Progenitor cell of endocrine pancreas (in vitro differentiated cells): ENCODE results near the gene ARL16. TPM values are rescaled to one million over a fixed set of nuclear protein-coding genes. Genes with fewer than 3 reads are reported as not detected.

Source experiments
- DNase-seq: peaks from one replicate; pipeline ENCODE4 v3.0.0; 2021; ENCODE audit warnings: low spot score; ENCODE audit not compliant: unreplicated experiment
- H3K27ac Mint-ChIP-seq: 2 replicates; pipeline ENCODE4 v1.8.0; 2021; ENCODE audit warnings: mild to moderate bottlenecking, moderate library complexity, mixed read lengths
- H3K27me3 Mint-ChIP-seq: 2 replicates; pipeline ENCODE4 v1.8.0; 2021; ENCODE audit warnings: mixed read lengths
- H3K36me3 Mint-ChIP-seq: 2 replicates; pipeline ENCODE4 v1.8.0; 2022; ENCODE audit warnings: mixed read lengths; ENCODE audit not compliant: insufficient read depth
- H3K4me1 Mint-ChIP-seq: 2 replicates; pipeline ENCODE4 v1.8.0; 2021; ENCODE audit warnings: low read depth, mixed read lengths
- H3K4me3 Mint-ChIP-seq: 2 replicates; pipeline ENCODE4 v1.8.0; 2021; ENCODE audit warnings: low read depth, mild to moderate bottlenecking, moderate library complexity, mixed read lengths
- H3K9me3 Mint-ChIP-seq: 2 replicates; pipeline ENCODE4 v1.8.0; 2021; ENCODE audit warnings: low read depth, mixed read lengths
- total RNA-seq: library from RNA; stranded (reverse); gene quantifications from 2 replicates; pipeline ENCODE4 v1.2.1, GENCODE V29; 2021
- TF ChIP-seq, protein P1 (sequence below): fragments of 200-600 bp; sonication (generic); IDR thresholded peaks from one replicate; pipeline ENCODE4 v1.5.0; 2021; ENCODE audit warnings: antibody characterized with exemption, mild to moderate bottlenecking; ENCODE audit not compliant: unreplicated experiment

The ARL16 gene
- total RNA-seq, 1 donor from 2014 or later, result 42.1 TPM

DNA sequence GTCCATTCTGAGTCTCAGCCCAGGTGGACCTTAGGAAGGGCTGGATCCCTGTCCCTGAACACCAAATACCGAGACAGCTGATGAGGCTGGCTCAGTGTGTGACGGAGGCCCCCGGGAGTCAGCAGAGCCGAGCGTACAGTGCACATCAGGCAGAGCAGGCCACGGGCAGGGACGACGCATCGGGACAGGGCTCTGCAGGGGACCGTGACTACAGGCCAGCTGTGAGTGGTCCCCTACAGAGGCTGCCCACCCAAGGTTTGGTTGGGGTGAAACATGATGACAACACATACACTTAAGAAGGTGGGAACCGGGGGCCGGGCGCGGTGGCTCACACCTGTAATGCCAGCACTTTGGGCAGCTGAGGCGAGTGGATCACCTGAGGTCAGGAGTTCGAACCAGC is 10.6 kb downstream of the ARL16 start:
- H3K4me3 Mint-ChIP-seq, result no peak overlapping the region
- H3K27ac Mint-ChIP-seq, result no peak overlapping the region
- H3K9me3 Mint-ChIP-seq, result no peaks in the 10 kb centered on the region
- H3K27me3 Mint-ChIP-seq, result no peaks in the 10 kb centered on the region
- peaks cover 9% of the 10 kb centered on the region for H3K36me3 Mint-ChIP-seq
- no peak for DNase-seq
- TF ChIP-seq, protein P1, sequence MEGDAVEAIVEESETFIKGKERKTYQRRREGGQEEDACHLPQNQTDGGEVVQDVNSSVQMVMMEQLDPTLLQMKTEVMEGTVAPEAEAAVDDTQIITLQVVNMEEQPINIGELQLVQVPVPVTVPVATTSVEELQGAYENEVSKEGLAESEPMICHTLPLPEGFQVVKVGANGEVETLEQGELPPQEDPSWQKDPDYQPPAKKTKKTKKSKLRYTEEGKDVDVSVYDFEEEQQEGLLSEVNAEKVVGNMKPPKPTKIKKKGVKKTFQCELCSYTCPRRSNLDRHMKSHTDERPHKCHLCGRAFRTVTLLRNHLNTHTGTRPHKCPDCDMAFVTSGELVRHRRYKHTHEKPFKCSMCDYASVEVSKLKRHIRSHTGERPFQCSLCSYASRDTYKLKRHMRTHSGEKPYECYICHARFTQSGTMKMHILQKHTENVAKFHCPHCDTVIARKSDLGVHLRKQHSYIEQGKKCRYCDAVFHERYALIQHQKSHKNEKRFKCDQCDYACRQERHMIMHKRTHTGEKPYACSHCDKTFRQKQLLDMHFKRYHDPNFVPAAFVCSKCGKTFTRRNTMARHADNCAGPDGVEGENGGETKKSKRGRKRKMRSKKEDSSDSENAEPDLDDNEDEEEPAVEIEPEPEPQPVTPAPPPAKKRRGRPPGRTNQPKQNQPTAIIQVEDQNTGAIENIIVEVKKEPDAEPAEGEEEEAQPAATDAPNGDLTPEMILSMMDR, result no peak
- H3K4me1 Mint-ChIP-seq, result peaks cover 6% of the 10 kb centered on the region

DNA sequence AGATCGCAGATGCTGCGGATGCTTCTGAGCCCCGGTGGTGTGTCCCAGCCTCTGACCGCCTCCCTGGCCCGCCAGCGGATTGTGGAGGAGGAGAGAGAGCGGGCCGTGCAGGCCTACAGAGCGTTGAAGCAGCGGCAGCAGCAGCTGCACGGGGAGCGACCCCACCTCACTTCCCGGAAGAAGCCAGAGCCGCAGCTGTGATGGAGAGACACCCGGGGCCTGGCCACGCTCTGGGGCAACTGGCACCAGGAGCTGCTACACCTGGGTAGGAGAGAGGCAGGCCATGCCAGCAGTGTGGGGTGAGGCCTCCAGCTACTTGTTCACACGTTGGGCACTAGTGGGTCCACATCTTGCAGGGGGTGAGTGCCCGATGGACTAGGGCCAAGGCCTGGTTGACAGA is 11.1 kb downstream of the ARL16 start:
- peaks cover 10% of the 10 kb centered on the region for H3K4me1 Mint-ChIP-seq
- TF ChIP-seq, protein P1, result no peak
- no peak for DNase-seq
- H3K9me3 Mint-ChIP-seq, result no peaks in the 10 kb centered on the region
- H3K27ac Mint-ChIP-seq, result no peak overlapping the region
- H3K4me3 Mint-ChIP-seq, result no peak overlapping the region
- H3K27me3 Mint-ChIP-seq, result no peaks in the 10 kb centered on the region
- peaks cover 14% of the 10 kb centered on the region for H3K36me3 Mint-ChIP-seq

DNA sequence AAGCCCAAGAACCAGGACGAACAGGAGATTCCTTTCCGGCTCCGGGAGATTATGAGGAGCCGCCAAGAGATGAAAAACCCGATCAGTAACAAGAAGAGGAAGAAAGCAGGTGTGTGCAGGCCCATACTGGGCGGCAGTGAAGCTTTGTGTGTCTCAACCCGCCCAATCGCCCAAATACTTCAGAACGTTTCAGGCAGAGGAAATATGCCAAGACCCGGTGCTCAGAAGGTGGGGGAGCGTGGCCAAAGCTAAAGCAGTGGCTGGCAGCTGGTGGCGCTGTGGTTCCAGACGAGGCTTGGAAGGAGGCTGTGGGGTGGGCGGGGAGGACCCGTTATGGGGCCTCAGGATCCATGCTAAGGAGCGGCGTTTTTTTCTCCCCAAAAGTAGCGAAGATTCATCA is 15.8 kb downstream of the ARL16 start:
- no peaks in the 10 kb centered on the region for H3K9me3 Mint-ChIP-seq
- peaks cover 10% of the 10 kb centered on the region for H3K36me3 Mint-ChIP-seq
- TF ChIP-seq, protein P1, result no peak
- DNase-seq, result no peak
- peak overlapping the region; percentile 96 for H3K4me3 Mint-ChIP-seq
- H3K27ac Mint-ChIP-seq, result peak overlapping the region; percentile 20
- H3K27me3 Mint-ChIP-seq, result no peaks in the 10 kb centered on the region
- H3K4me1 Mint-ChIP-seq, result peaks cover 18% of the 10 kb centered on the region

DNA sequence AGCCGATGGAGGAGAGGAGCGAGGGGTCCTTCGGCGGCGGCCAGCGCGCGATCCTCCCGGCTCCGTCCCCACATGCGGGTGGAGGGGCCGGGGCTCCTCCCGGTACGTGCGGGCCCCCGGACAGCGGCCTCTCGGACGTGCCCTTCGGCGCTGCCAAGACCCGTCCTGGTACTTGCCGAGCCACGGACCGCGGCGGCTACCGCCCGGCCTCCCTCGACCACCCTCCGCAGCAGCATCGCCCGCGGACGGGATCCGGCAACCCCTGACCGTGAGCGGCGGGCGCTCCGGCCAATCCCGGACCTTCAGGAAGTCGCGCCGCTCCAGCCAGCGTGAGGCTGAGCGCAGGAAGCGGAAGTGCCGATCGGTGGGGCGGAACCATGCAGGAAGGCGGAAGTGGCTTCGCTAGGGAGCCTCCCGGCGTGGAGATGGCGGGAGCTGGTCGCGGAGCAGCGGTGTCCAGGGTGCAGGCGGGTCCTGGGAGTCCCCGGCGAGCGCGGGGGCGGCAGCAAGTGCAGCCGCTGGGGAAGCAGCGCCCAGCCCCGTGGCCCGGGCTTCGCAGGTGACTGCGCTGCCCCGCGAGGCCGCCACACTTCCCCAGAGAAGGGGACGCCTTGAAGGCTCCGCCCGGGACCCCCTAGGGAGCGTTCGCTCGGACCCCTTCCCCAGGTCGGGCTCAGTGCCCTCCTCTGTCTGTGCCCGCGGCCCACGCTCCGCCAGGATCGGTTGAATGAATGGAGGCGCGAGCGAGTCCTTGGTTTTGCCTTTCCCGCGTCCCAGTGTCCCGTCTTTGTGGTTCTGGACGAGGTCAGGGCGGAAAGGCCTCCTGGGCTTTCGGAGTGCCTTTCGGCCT is 17.0 kb downstream of the ARL16 start, which contains the start of the genes CCDC137 and OXLD1:
Gene CCDC137 (plus strand): TSS at position 396 of the 850 bp plus-strand sequence. CDS start 30 bp downstream, at position 426.
Gene OXLD1 (minus strand): TSS at position 264 of the 850 bp plus-strand sequence. CDS start 28 bp downstream, at position 236.
- Mint-ChIP-seq H3K36me3 (peaks cover 8% of the 10 kb centered on the region), H3K9me3 (no peaks in the 10 kb centered on the region)

DNA sequence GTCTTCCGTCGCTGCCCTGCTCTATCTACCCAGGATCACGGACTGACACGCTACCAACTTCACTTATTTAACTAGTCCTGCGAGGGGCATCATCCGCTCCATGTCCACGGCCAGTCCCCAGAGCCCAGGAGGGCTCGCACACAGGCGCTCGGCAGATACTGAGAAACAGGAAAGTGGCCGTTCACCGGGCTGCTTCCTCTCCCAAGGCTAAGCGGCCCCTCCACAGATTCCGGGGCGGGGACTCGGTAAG is 17.6 kb downstream of the ARL16 start:
- TF ChIP-seq, protein P1, result no peak
- Mint-ChIP-seq H3K27me3 (no peaks in the 10 kb centered on the region), H3K4me3 (peak overlapping the region; percentile 96), H3K4me1 (peaks cover 18% of the 10 kb centered on the region), H3K27ac (peak overlapping the region; percentile 96), H3K9me3 (no peaks in the 10 kb centered on the region), H3K36me3 (peaks cover 6% of the 10 kb centered on the region)
- no peak for DNase-seq

More for the DNA sequence above, 17.0 kb downstream of the ARL16 start, which contains the start of the genes CCDC137 and OXLD1:
- H3K4me3 Mint-ChIP-seq, result peak within 1 kb of the TSS; percentile 96
- DNase-seq, result peak; percentile 90
- peaks cover 18% of the 10 kb centered on the region for H3K4me1 Mint-ChIP-seq
- H3K27me3 Mint-ChIP-seq, result no peaks in the 10 kb centered on the region
- TF ChIP-seq, protein P1, result no peak
- H3K27ac Mint-ChIP-seq, result peak within 1 kb of the TSS; percentile 96
